HG02763 (cell line): ENCODE measurements around the gene NKX2-2.
A peak's percentile ranks its signal among the peaks of the same experiment; 100 is the strongest.
"Not testable (repeated sequence)": the region's sequence is repeated elsewhere in the genome, so short reads cannot be mapped to it uniquely, and the experiment has no call there.

ENCODE experiments used
- ATAC-seq: cut with Tn5 transposase; IDR thresholded peaks from one replicate; pipeline ENCODE4 v1.9.1; 2021; ENCODE audit warnings: mild to moderate bottlenecking, moderate library complexity; ENCODE audit not compliant: unreplicated experiment

Gene NKX2-2

GRCh38 chr20:21509597-21510371 lies 4.1 kb downstream of the NKX2-2 start:
- no peak for ATAC-seq

- ATAC-seq: no peak
These were observed 4.7 kb downstream of the NKX2-2 start for GRCh38 chr20:21509079-21509596.

GRCh38 chr20:21508230-21509078 lies 5.4 kb downstream of the NKX2-2 start:
- no peak for ATAC-seq

GRCh38 chr20:21507400-21508229 lies 6.2 kb downstream of the NKX2-2 start:
- ATAC-seq: no peak

- no peak for ATAC-seq
These were observed 7.9 kb downstream of the NKX2-2 start for GRCh38 chr20:21505810-21506530.

- ATAC-seq: no peak
These were observed 8.6 kb downstream of the NKX2-2 start for GRCh38 chr20:21505161-21505809.

- no peak for ATAC-seq
These were observed 9.5 kb downstream of the NKX2-2 start for GRCh38 chr20:21504323-21504722.

- ATAC-seq: peak; percentile 89
These were observed 10.5 kb downstream of the NKX2-2 start for GRCh38 chr20:21503345-21503744.

GRCh38 chr20:21501184-21501583 lies 12.7 kb downstream of the NKX2-2 start:
- ATAC-seq: no peak

GRCh38 chr20:21500599-21500998 lies 13.3 kb downstream of the NKX2-2 start:
- no peak for ATAC-seq

- ATAC-seq: no peak
These were observed 14.2 kb downstream of the NKX2-2 start for GRCh38 chr20:21499641-21500040.

GRCh38 chr20:21498635-21499034 lies 15.2 kb downstream of the NKX2-2 start:
- no peak for ATAC-seq

GRCh38 chr20:21498195-21498594 lies 15.7 kb downstream of the NKX2-2 start:
- no peak for ATAC-seq

- ATAC-seq: no peak
These were observed 17.4 kb downstream of the NKX2-2 start for GRCh38 chr20:21496452-21496851.

- ATAC-seq: no peak
These were observed 20.8 kb downstream of the NKX2-2 start for GRCh38 chr20:21493049-21493448.

GRCh38 chr20:21490105-21490504 lies 23.8 kb downstream of the NKX2-2 start:
- ATAC-seq: no peak

GRCh38 chr20:21480144-21480543 lies 33.7 kb downstream of the NKX2-2 start:
- ATAC-seq: not testable (repeated sequence)

- no peak for ATAC-seq
These were observed 48.1 kb downstream of the NKX2-2 start for GRCh38 chr20:21465799-21466198.

GRCh38 chr20:21464916-21465315 lies 48.9 kb downstream of the NKX2-2 start:
- ATAC-seq: no peak
